KG1 (cell line): ENCODE measurements around the gene ZNF81.
"Not testable (repeated sequence)": the region's sequence is repeated elsewhere in the genome, so short reads cannot be mapped to it uniquely, and the experiment has no call there.

ENCODE experiments used
- DNase-seq: peaks from one replicate; lab custom pipeline; 2025; lab: John Stamatoyannopoulos, UW

Gene ZNF81

DNA sequence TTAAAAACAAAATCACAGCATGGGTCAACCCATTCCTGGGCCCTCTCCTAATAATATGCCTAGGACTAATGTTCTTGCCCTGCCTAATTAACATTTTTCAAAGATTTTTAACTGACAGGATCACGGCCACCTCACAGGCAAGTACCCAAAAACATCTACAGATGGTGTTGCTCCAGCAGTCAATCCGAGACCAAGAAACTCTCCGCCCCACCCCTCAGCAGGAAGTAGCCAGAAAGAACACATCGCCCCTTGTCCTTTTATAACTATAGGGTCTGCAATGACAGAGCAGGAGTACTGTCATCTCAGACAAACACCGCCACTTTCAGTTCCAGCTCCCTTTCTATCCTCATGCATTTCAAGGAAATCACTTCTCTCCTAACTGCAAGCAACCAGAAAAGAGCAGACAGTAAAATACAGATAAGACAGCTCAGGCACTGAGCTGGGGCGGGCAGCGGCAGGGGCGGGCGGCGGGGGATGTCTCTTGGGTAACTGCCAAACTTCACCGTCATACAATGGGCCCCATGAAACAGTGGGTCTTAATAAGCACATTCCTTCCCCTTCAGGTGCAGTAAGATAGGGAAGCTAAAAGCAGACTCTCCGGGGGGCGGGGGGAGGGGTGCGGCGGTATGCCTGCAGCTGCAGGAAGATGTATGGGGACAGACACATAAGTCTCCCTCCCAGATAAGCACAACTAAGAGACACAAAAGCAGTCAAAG is 99.7 kb downstream of the ZNF81 start:
- DNase-seq = no peak

- DNase-seq = no peak
Observed at GRCh38 chrX:47936940-47937317, 100.2 kb downstream of the ZNF81 start.

DNA sequence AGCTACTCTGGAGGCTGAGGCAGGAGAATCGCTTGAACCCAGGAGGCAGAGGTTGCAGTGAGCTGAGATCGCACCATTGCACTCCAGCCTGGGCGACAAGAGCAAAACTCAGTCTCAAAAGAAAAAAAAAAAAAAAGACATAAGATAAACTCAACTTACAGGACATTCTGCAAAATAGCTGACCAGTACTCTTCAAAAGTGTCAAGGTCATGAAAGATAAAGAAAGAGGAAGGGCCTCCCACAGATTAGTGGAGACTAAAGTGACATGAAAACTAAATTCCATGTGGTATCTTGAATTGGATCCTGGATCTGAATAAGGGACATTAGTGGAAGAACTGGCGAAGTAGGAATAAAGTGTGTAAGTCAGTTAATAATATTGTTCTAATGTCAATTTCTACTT is 103.7 kb downstream of the ZNF81 start:
- DNase-seq = no peak

- no peak for DNase-seq
Observed at GRCh38 chrX:47941423-47941822, 104.7 kb downstream of the ZNF81 start.

DNA sequence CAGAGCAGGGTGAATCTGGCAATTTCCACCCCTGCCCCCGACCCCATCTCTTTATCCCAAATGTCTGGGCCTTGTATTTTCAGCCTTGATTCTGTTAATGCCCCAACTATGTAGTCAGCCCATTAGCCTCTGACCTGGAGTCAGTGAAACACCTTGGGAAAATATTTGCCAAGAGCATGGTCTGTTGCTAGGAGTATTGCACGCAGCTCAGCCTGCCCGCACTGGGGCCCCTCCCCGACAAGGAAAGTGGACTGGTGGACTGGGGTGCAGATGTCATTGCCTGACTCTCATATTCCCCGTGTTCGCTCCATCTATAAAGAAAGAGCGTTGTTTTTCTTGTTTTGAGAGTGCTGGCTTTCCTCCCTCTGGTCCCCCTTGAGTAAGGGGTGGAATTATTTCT is 118.6 kb downstream of the ZNF81 start:
- DNase-seq = not testable (repeated sequence)

GRCh38 chrX:47956016-47956415 is 119.3 kb downstream of the ZNF81 start:
- no peak for DNase-seq

GRCh38 chrX:47958206-47958605 is 121.5 kb downstream of the ZNF81 start:
- not testable (repeated sequence) for DNase-seq

DNA sequence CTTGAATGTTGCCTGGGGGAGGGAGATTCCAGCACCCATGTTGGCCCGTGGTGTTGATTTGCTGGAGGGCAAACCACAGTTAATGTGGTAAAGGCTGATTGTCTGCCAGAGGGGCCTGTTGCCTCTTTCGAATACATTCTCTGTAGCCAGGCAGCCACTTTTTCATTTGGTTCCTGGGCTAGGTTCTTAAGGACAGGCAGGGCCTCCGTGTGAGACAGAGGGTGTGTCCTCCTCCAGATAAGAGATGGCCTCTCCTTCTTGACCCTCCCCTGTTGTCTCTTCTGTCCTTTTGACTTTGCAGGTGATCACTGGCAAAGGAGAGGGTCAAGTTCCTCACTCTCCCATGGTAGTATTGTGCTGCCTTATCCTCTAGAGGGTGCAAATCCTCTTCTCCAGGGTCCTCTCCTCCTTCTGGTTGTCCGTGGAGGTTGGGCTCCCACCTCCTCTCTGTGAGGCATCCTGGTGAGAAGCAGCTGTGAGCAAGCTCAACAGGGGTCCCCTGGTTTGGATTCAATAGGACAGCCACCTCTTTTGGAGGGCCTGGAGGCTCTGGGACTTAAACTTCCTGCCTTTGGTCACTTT is 122.2 kb downstream of the ZNF81 start:
- no peak for DNase-seq

DNA sequence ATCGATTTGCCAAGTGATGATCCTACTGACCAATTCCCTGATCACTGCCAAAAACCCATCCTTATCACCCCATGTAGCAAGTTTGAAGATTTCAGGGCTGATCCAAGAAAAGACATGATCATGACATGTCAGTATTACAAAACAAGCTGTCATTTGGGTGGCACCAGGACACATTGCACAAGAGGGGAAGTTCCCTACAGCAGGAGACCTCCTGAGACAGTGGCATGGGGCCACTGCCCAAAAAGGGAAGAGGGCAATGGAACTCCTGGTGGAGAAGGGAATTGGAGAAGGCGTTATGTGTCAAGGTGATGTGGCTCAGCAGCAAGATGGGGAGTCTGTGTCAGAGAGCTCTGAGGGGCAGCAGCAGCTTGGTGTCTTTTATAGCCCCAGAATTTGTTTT is 123.7 kb downstream of the ZNF81 start:
- DNase-seq = no peak

- DNase-seq = not testable (repeated sequence)
Observed at GRCh38 chrX:47961830-47962229, 125.1 kb downstream of the ZNF81 start.

GRCh38 chrX:47965526-47965925 is 128.8 kb downstream of the ZNF81 start:
- DNase-seq = not testable (repeated sequence)
